K562 (cell line): ENCODE measurements around the gene CPED1. TPM values are rescaled to one million over a fixed set of nuclear protein-coding genes. Genes with fewer than 3 reads are reported as not detected.

ENCODE experiments used
- CBX5 ChIP-seq: IDR thresholded peaks from 2 replicates; pipeline ENCODE4 v1.6.1; 2014; ENCODE audit warnings: low read depth, borderline replicate concordance
- CHD1 ChIP-seq: fragments of 200-600 bp; sonication (generic); IDR thresholded peaks from one replicate; pipeline ENCODE4 v1.6.1; 2012; ENCODE audit warnings: mild to moderate bottlenecking, moderate library complexity, low read length, inconsistent platforms
- ETV1 ChIP-seq: fragments of 450-650 bp; conservative IDR thresholded peaks from 2 replicates; pipeline ENCODE4 v1.6.1; 2016; ENCODE audit warnings: missing genetic modification characterization, control low read depth, low read depth, missing compliant biosample characterization
- HNRNPK ChIP-seq: fragments of 200-400 bp; formaldehyde crosslinking; IDR thresholded peaks from one replicate; pipeline ENCODE4 v1.6.1; 2018; ENCODE audit warnings: mild to moderate bottlenecking, low read depth, low read length; ENCODE audit not compliant: poor library complexity, severe bottlenecking
- LEF1 ChIP-seq: fragments of 450-650 bp; IDR thresholded peaks from 2 replicates; pipeline ENCODE4 v1.6.1; 2016; ENCODE audit warnings: mild to moderate bottlenecking
- NR1H2 ChIP-seq: sonication (generic); formaldehyde crosslinking; IDR thresholded peaks from 2 replicates; pipeline ENCODE4 v1.4.0; 2020; ENCODE audit warnings: mild to moderate bottlenecking, missing genetic modification reagents
- NR3C1 ChIP-seq: sonication (generic); formaldehyde crosslinking; IDR thresholded peaks from 2 replicates; pipeline ENCODE4 v1.8.1; 2022; ENCODE audit warnings: missing genetic modification reagents
- PHF8 ChIP-seq: fragments of 200-600 bp; sonication (generic); IDR thresholded peaks from 2 replicates; pipeline ENCODE4 v1.6.1; 2012; ENCODE audit warnings: mixed run types, mild to moderate bottlenecking, inconsistent platforms, low read length, moderate library complexity, borderline replicate concordance
- SIN3B ChIP-seq: fragments of 450-650 bp; IDR thresholded peaks from 2 replicates; pipeline ENCODE4 v1.6.1; 2017; ENCODE audit warnings: low read depth, mild to moderate bottlenecking, moderate library complexity
- SLC30A9 ChIP-seq: fragments of 250-450 bp; sonication (Bioruptor Pico); IDR thresholded peaks from 2 replicates; pipeline ENCODE4 v1.8.0; 2022; ENCODE audit warnings: mild to moderate bottlenecking, moderate library complexity
- SMAD3 ChIP-seq: fragments of 450-650 bp; formaldehyde crosslinking; conservative IDR thresholded peaks from 2 replicates; pipeline ENCODE4 v1.4.0; 2020; ENCODE audit warnings: mild to moderate bottlenecking
- SNIP1 ChIP-seq: fragments of 450-650 bp; IDR thresholded peaks from 2 replicates; pipeline ENCODE4 v1.7.1; 2017; ENCODE audit warnings: low read depth, mild to moderate bottlenecking
- SPI1 ChIP-seq: IDR thresholded peaks from 2 replicates; pipeline ENCODE4 v1.6.1; 2011; ENCODE audit warnings: low read depth, low read length, control low read depth, borderline replicate concordance
- SRSF7 ChIP-seq: fragments of 200-400 bp; formaldehyde crosslinking; optimal IDR thresholded peaks from 2 replicates; pipeline ENCODE3; 2017; ENCODE audit warnings: mild to moderate bottlenecking, low read depth, low read length
- STAG1 ChIP-seq: sonication (generic); formaldehyde crosslinking; IDR thresholded peaks from 2 replicates; pipeline ENCODE4 v1.5.0; 2020; ENCODE audit warnings: missing genetic modification reagents, borderline replicate concordance
- TEAD2 ChIP-seq: fragments of 450-650 bp; IDR thresholded peaks from 2 replicates; pipeline ENCODE4 v1.6.1; 2016; ENCODE audit warnings: missing genetic modification characterization, control low read depth, missing compliant biosample characterization
- TOE1 ChIP-seq, 2 experiments: fragments of 450-650 bp in 1 of 2; sonication (generic) in 1 of 2; formaldehyde crosslinking in 1 of 2; IDR thresholded peaks; 2 replicates each; pipeline versions ENCODE4 v1.7.1 to v1.8.0; 2016 to 2022; ENCODE audit warnings: borderline replicate concordance in 2 of 2, mild to moderate bottlenecking in 2 of 2, antibody characterized with exemption in 1 of 2, inconsistent platforms in 1 of 2, low read depth in 1 of 2, missing genetic modification reagents in 1 of 2, moderate library complexity in 1 of 2
- ZNF583 ChIP-seq: fragments of 250-450 bp; sonication (Bioruptor Pico); IDR thresholded peaks from 2 replicates; pipeline ENCODE4 v1.4.0; 2020
- ZNF766 ChIP-seq: fragments of 200-800 bp; sonication (Bioruptor generic); conservative IDR thresholded peaks from 2 replicates; pipeline ENCODE4 v1.6.1; 2016; ENCODE audit warnings: missing genetic modification characterization, missing compliant biosample characterization
- ZNF785 ChIP-seq: fragments of 250-450 bp; sonication (Bioruptor Pico); IDR thresholded peaks from 2 replicates; pipeline ENCODE4 v1.4.0; 2020; ENCODE audit warnings: mild to moderate bottlenecking
- polyA plus RNA-seq, 8 experiments: library from polyadenylated mRNA; depleted of rRNA in 4 of 8; stranded (reverse) in 5 of 8; unstranded in 3 of 8; fragments of >200 nt; fragmentation: Nextera tagmentation in 2 of 8; fragmentation: Illumina TruSeq in 1 of 8; extraction: Ambion mirVana in 2 of 8; extraction: Trizol in 1 of 8; gene quantifications; 2 replicates each; pipeline versions ENCODE4 v1.2.1 to v1.2.3, GENCODE V29; 2011 to 2014; ENCODE audit warnings: inconsistent platforms in 1 of 8, missing spikeins in 1 of 8
- total RNA-seq, 7 experiments: library from RNA; depleted of rRNA in 6 of 7; stranded (reverse); fragments of >200 nt in 6 of 7; fragmentation: Illumina TruSeq in 2 of 7; extraction: Trizol in 2 of 7; gene quantifications; 2 replicates each; pipeline versions ENCODE4 v1.2.1 to v1.2.3, GENCODE V29; 2011 to 2021; ENCODE audit warnings: low replicate concordance in 1 of 7
- TF ChIP-seq, protein P1 (sequence below): fragments of 450-650 bp; IDR thresholded peaks from 2 replicates; pipeline ENCODE4 v1.7.1; 2018; ENCODE audit warnings: mild to moderate bottlenecking, low read depth; ENCODE audit not compliant: partially characterized antibody
- TF ChIP-seq, protein P2 (sequence below): fragments of 250-450 bp; sonication (Bioruptor Pico); IDR thresholded peaks from 2 replicates; pipeline ENCODE4 v1.5.0; 2021
- TF ChIP-seq, protein P3 (sequence below): fragments of 150-350 bp; IDR thresholded peaks from 2 replicates; pipeline ENCODE4 v1.6.1; 2014; ENCODE audit warnings: low read depth, mild to moderate bottlenecking, low read length, borderline replicate concordance

CPED1 gene
- total and polyA plus RNA-seq, 9 of the 15 experiments (the other 6 are each of a cell fraction or from before 2014, with no cell fraction given) = 195 to 393 (median 290) TPM

DNA sequence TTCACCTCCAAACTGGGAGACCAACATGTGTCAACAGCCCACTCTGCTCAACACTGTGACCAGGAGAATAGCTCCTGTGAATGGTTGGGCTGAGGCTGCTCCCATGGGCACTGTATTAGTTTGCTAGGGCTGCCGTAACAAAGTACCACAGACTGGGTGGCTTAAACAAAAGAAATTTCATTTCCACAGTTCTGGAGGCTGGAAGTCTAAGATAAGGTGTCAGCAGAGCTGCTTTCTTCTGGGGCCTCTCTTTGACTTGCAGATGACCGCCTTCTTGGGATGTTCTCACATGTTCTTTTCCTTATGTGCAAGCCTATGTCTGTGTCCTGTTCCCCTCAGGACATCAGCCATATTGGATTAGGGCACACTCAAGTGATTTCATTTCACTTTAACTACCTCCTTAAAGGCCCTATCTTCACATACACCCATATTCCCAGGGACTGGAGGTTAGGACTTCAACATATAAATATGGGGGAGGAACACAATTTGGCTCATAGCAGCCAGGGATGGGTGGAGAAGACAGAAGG is 90.3 kb downstream of the CPED1 start (continued):
- TF ChIP-seq, protein P1, sequence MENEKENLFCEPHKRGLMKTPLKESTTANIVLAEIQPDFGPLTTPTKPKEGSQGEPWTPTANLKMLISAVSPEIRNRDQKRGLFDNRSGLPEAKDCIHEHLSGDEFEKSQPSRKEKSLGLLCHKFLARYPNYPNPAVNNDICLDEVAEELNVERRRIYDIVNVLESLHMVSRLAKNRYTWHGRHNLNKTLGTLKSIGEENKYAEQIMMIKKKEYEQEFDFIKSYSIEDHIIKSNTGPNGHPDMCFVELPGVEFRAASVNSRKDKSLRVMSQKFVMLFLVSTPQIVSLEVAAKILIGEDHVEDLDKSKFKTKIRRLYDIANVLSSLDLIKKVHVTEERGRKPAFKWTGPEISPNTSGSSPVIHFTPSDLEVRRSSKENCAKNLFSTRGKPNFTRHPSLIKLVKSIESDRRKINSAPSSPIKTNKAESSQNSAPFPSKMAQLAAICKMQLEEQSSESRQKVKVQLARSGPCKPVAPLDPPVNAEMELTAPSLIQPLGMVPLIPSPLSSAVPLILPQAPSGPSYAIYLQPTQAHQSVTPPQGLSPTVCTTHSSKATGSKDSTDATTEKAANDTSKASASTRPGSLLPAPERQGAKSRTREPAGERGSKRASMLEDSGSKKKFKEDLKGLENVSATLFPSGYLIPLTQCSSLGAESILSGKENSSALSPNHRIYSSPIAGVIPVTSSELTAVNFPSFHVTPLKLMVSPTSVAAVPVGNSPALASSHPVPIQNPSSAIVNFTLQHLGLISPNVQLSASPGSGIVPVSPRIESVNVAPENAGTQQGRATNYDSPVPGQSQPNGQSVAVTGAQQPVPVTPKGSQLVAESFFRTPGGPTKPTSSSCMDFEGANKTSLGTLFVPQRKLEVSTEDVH = no peak
- no peak for TF ChIP-seq SPI1
- 0 out of 2 replicates have a peak, but pooled peaks have one; percentile 46 for TF ChIP-seq TOE1 (IDR thresholded peaks at IDR 0.05; ENCODE audit: borderline replicate concordance)
- TF ChIP-seq TOE1 (CRISPR knock-in tag; IDR thresholded peaks at IDR 0.05; ENCODE audit: borderline replicate concordance, low read depth) = no peak
- TF ChIP-seq TEAD2 = no peak
- TF ChIP-seq SIN3B = no peak
- TF ChIP-seq PHF8 = no peak; the same call in 1 of the 2 replicates
- no peak; the same call in 1 of the 2 replicates for TF ChIP-seq NR1H2
- no peak for TF ChIP-seq CBX5
- 0 out of 2 replicates have a peak, but pooled peaks have one; percentile 34 for TF ChIP-seq LEF1
- TF ChIP-seq SMAD3 (CRISPR knock-in tag) = no peak
- TF ChIP-seq SRSF7 = no peak
- no peak for TF ChIP-seq CHD1
- TF ChIP-seq ZNF583 (CRISPR knock-in tag) = peak; percentile 10; the same call in 1 of the 2 replicates
- TF ChIP-seq, protein P2, sequence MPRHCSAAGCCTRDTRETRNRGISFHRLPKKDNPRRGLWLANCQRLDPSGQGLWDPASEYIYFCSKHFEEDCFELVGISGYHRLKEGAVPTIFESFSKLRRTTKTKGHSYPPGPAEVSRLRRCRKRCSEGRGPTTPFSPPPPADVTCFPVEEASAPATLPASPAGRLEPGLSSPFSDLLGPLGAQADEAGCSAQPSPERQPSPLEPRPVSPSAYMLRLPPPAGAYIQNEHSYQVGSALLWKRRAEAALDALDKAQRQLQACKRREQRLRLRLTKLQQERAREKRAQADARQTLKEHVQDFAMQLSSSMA (CRISPR knock-in tag) = no peak
- TF ChIP-seq SLC30A9 (CRISPR knock-in tag) = no peak
- no peak for TF ChIP-seq SNIP1
- TF ChIP-seq STAG1 (CRISPR knock-in tag) = no peak
- TF ChIP-seq, protein P3, sequence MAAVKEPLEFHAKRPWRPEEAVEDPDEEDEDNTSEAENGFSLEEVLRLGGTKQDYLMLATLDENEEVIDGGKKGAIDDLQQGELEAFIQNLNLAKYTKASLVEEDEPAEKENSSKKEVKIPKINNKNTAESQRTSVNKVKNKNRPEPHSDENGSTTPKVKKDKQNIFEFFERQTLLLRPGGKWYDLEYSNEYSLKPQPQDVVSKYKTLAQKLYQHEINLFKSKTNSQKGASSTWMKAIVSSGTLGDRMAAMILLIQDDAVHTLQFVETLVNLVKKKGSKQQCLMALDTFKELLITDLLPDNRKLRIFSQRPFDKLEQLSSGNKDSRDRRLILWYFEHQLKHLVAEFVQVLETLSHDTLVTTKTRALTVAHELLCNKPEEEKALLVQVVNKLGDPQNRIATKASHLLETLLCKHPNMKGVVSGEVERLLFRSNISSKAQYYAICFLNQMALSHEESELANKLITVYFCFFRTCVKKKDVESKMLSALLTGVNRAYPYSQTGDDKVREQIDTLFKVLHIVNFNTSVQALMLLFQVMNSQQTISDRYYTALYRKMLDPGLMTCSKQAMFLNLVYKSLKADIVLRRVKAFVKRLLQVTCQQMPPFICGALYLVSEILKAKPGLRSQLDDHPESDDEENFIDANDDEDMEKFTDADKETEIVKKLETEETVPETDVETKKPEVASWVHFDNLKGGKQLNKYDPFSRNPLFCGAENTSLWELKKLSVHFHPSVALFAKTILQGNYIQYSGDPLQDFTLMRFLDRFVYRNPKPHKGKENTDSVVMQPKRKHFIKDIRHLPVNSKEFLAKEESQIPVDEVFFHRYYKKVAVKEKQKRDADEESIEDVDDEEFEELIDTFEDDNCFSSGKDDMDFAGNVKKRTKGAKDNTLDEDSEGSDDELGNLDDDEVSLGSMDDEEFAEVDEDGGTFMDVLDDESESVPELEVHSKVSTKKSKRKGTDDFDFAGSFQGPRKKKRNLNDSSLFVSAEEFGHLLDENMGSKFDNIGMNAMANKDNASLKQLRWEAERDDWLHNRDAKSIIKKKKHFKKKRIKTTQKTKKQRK = no peak
- TF ChIP-seq ZNF766 = peak; percentile 78
- no peak for TF ChIP-seq ETV1 (tag)
- no peak for TF ChIP-seq HNRNPK
- no peak for TF ChIP-seq ZNF785 (CRISPR knock-in tag)
- TF ChIP-seq NR3C1 (CRISPR knock-in tag) = no peak
